Posterior cingulate gyrus (tissue), 11 donors: ENCODE data around the gene PRKCE.

ENCODE experiments used
- DNase-seq, 10 donors: peaks; one replicate each; pipeline versions ENCODE4 v3.0.0 to v3.0.0-alpha.2; 2020 to 2021; ENCODE audit warnings: mixed read lengths in 3 of 10
- intact Hi-C: fragments of 100-400 bp; cut with DNase I; formaldehyde crosslinking; loops from one replicate; pipeline ENCODE4 v1.15.1; 2023

Gene PRKCE

GRCh38 chr2:46232860-46233259 is 581.4 kb downstream of the PRKCE start:
- intact Hi-C loops = no loop called here
- peak in 2 of 10 donors; percentile 34 to 44 for DNase-seq

GRCh38 chr2:46236006-46236875 is 584.8 kb downstream of the PRKCE start:
- no peak for DNase-seq
- intact Hi-C loops = no loop called here

DNA sequence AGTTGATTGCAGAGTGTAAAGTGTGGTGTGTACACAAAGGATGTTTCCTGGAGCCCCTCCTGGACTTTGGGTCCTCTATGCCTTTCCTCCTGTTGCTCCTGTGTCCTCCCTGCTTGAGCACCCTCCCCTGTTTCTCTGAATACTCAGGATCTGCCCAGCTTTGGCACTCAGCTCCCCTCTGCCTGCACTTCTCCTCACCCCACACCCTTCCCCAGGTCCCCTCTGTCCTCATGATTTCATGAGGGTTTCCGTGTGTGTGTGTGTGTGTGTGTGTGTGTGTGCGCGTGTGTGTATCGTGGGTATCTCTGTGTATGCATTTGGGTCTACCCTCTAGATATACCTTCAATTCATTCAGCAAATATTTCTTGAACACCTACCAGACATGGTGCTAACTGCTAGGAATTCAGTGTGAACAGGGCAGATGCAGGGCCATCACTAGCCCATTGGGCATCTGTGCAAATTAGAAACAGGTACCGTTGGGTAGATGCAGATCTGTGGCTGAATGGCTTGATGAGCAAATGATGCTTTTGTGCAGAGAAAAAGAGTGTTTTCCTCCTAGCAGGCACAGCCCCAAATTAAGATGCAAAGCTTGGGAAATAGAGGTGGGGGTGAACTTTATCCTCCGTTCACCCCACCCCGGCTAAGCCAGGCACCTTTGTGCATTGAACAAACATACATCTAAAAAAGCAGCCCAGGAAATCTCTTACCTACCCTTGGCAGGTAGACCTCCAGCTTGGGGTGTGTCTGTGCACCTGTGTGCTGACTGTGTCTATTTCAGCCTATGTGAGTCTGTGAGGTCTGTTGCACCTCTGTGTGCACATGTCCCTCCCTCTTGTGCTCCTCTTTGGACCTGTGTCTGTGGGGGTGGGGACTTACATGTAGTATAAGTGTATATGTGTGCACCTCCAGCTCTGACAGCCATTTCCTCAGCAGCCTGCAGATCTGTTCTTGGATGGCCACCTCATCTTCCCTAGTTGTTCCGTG is 585.7 kb downstream of the PRKCE start:
- intact Hi-C loops = no loop called here

More for the DNA sequence above, 585.7 kb downstream of the PRKCE start:
- DNase-seq = no peak
